Stimulated activated CD4-positive, alpha-beta T cell treated with anti-CD3 and anti-CD28 coated beads, Interleukin-12 subunit alpha, Interleukin-12 subunit beta, amount 100 ng/mL, for 24 hours (primary cell): Measurements from ENCODE around the gene SEC11A.
A peak's percentile ranks its signal among the peaks of the same experiment; 100 is the strongest.
"Not testable (repeated sequence)": the region's sequence is repeated elsewhere in the genome, so short reads cannot be mapped to it uniquely, and the experiment has no call there.

Experiments used
- DNase-seq, 2 experiments: peaks; one replicate each; pipeline ENCODE4 v3.0.0-alpha.2; 2020; ENCODE audit warnings: low read depth in 2 of 2

The SEC11A gene

DNA sequence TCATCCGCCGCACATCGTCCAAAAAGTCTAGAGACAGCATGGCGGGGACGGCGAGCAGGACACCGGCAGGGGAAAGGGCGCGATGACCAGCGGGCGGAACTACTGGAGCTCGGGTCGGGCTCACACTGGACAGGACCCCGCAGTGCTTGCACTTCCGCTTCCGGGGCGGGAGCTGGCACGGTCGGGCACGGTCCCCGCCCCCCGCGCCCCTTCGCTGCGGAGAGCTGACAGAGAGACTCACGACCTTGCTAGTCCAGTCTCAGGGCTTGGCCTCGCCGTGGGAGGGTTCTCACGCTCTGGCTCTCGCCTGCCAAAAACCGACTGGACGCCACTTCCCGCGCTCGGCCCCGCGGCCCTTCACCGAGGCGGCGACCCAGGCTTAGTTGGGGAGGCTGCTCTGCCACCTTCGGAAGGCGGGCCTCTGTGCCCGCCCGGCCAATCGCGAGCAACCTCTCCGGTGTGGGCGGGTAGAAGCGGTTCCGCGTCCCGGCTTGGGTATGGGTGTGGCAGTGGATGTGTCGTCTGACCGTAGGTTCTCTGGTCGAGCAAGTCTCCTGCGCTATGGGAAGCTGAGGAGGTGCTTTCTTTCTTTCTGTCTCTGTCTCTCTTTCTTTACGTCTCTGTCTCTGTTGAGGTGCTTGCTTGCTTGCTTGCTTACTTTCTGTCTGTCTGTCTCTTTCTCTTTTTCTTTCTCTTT lies at the start of gene SEC11A:
Gene SEC11A (minus strand): TSS at position 104 of the 697 bp plus-strand sequence. CDS start 64 bp downstream, at position 40.
- DNase-seq: peak; percentile 87 to 89

DNA sequence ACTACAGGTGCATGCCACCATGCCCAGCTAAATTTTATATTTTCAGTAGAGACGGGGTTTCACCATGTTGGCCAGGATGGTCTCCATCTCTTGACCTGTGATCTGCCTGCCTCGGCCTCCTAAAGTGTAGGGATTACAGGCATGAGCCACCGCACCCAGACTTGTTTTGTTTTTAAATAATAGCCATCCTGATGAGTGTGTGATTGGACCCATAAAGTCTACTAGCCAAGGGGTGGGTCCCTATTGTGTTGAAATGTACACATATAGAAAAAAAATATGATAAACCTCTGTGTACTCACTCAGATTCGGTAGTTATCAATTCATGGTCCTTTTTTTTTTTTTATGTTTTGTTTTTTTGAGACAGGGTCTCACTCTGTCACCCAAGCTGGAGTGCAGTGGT lies 49.7 kb upstream of the SEC11A start:
- DNase-seq: no peak

DNA sequence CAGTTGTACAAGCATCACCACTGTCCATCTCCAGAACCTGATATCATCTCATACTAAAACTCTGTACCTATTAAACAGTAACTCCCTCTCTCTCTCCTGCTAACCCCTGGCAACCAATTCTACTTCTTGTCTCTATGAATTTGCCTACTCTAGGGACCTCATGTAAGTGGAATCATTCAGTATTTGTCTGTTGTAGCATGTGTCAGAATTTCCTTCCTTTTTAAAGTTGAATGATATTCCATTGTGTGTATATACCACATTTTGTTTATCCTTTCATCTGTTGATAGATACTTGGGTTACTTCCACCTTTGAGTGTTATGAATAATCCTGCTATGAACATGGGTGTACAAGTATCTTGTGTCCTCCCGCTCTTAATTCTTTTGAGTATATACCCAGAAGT lies 49.0 kb upstream of the SEC11A start:
- no peak for DNase-seq

DNA sequence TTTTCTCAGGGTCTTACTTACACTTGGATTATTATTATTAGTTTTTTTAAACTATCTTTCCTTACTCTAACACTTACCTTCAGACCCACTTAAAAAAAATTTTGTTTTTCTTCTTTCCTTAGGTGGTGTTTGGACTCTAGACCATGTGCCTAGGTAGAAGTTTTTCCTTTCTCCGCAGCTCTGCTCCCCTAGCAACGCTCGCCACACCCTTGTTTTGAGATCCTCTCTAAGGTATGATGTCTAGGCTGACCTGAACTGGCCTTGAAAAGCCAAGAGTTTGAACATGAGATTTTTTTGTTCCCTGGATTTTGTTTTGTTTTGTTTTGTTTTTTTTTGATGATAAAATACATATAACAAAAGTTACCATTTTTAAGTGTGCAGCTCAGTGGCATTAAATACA lies 48.6 kb upstream of the SEC11A start:
- DNase-seq: no peak

GRCh38 chr15:84762840-84763572 lies 47.1 kb upstream of the SEC11A start:
- DNase-seq: no peak

DNA sequence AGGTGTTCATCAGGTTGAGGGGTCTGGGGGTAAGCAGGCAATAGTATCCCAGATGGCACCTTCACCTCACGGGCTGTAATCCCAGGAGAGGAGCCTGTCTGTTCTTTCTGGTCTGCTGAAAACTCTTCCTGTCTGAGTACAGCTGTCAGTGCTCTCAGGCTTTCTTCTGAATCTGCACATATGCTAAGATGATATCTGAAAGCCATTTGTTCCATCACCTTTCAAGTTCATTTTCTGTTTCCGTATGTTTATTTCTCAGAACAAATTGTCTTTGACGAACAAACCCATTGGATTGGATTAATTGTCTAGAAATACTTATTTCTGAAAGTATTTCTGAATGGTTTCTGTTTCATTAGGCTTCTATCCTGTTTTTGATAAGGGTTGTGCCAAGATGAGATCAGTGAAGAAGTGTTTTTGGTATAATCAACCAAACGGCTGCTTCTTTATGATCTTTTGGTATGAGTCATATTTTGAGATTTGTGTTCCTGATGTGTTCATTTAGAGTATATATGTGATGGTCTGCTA lies 45.7 kb upstream of the SEC11A start:
- DNase-seq: no peak

GRCh38 chr15:84760219-84760618 lies 44.3 kb upstream of the SEC11A start:
- DNase-seq: no peak

DNA sequence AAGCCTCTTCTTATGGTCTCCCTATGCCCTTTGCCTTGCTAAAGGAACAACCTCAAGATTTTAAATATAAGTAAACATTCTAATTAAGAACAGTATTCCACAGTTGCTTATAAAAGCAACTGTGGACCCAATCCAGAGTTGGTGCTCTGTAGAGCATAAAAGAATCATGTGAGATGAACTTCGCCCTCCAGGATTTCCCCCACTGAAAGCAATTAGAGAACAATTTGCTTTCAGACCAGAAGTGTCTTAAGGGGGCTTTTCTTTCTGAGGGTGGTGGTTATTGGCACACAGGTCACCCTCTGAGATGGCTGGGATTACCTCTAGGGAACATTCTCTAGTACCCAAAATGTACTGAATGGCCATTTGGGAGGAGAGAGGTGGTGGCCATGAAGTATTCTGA lies 43.1 kb upstream of the SEC11A start:
- no peak for DNase-seq

- no peak for DNase-seq
These were observed 40.0 kb upstream of the SEC11A start for GRCh38 chr15:84755736-84756527.

GRCh38 chr15:84754889-84755288 lies 39.0 kb upstream of the SEC11A start:
- not testable (repeated sequence) for DNase-seq

- no peak for DNase-seq
These were observed 36.8 kb upstream of the SEC11A start for GRCh38 chr15:84752700-84753099.

DNA sequence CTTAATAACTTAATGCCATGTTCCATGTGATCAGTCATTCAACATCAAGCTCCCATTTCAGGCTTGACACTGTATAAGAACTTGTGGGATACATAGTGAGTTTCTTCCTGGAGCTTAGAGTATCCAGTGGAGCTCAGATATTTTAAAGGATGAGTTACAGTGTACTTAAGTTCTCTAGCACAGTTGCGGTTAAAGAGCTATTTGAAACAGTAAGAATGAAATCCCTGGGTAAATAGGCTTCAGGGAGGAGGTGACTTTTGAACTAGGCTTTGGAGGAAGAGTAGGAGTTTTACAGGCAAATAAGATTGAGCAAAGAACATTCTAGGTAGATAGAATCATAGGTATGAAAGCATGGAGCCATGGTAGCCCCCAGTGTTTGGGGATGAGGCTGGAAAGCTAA lies 36.3 kb upstream of the SEC11A start:
- DNase-seq: no peak

GRCh38 chr15:84751721-84752120 lies 35.8 kb upstream of the SEC11A start:
- not testable (repeated sequence) for DNase-seq

GRCh38 chr15:84750583-84751092 lies 34.7 kb upstream of the SEC11A start:
- DNase-seq: no peak

- DNase-seq: no peak
These were observed 33.4 kb upstream of the SEC11A start for GRCh38 chr15:84749111-84749991.

DNA sequence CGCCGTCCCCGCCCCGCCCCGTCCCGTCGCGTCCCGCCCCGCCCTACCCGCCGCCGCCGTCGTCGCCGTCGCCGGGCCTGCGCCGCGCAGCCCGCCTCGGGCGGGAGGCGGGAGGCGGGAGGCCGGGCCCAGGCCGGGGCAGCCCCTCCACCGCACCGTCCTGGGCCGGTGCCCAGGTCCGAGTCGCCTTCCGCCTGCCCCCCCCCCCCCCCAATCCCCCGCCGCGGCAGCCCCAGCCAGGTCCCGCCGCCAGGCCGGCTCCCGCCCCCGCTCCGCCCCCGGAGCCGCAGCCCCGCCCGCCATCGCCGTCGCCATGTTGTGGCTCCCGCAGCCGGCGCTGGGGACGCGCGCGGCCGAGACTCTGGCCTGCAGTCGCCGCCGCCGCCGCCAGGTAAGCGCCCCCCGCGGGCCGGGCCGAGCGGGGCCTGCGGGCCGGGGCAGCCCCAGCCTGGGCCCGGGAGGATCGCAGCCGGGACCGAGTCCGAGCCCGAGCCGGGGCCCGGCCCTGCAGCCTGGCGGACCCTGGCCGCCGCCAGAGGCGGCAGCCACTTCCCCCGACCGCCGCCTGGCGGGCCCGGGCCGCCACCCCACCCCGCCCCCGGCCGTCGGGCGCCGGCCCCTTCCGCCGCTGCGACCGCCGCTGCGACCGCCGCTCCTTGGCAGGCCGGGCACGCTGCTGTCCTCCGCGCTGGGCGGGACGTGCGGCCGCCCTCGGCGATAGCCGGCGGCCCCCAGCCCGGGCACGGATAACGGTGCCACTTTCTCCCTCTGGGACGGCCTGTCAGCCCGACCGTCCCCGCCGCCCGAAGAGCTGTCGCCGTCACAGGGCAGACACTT lies 32.6 kb upstream of the SEC11A start, which contains the start of gene ZNF592:
Gene ZNF592 (plus strand): TSS at position 319 of the 837 bp plus-strand sequence. CDS start 34,084 bp downstream, outside the sequence.
- peak; percentile 57 to 74 for DNase-seq

DNA sequence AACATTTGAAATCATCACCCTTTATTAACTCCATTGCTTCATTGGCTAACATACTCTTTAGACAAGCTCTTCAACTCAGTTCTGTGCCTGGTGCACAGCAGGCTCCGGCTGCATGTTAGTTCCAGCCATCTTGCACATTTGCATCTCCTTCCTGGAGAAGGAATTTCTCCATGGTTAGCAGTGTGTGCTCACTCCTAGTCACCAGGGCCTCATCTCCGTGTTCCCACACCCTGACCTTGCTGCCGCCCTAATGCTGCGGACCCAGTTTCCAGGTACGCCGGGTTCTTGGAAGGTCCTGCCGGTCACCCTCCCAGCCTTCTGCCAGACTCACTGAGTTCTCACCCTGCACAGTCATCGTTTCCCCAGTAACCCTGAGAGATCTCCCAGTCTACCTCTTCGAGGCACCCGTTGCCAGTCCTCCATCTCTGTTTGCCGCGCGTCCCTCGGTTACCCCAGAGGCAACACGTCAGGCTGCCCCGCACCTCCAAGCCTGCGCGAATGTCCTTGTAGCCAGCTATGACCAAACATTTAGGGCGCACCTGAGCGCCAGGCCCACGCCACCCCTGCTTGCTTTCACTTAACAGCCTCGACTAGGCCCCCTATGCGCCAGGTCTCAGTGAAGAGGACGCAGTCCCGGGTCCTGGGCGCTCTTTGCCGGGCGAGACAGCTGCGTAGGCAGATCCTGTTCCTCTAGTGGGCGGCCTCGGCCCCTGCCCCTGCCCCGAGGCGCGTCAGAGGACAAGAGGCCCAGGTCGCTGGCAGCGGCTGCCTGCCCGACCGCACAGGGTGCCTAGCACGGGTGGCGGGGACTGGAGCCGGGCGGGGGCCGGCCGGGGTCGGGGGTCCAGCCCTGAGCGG lies 31.7 kb upstream of the SEC11A start:
- DNase-seq: peak; percentile 45 to 58

DNA sequence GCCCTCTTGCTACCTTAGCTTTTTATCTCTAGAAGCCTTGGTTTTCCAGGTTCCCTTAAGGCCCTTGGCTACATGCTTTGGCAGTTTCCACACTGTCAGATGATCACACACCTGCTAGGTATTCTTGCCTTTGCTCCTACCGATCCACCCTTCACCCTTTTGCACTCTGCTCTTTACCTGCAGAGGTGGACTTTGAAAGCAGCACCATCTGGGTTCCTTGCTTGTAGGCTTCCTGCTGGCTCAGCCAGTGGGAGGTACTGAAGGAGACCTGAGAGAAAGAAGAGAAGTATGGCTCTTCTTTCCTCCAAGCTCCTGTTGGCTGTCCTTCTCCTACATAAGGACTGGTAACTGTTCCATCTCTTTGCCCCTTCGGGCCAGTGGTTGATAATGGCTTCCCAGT lies 25.2 kb upstream of the SEC11A start:
- no peak for DNase-seq

DNA sequence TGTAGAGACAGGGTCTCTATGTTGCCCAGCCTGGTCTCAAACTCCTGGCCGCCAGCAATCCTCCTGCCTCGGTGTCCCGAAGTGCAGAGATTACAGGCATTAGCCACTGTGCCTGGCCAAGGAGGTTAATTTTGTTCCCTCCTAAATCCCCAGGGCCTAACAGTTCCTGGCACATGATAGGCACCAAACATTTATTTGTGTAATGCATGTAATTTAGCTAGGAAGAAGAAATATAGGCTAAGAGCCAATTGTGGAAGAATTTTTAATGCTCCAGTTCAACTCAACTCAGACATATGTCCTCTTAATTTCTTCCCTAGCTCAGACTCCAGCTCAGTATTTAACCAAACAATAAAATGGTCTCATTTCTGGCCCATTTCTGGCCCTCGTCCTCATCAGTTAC lies 24.8 kb upstream of the SEC11A start:
- no peak for DNase-seq
